HepG2 (cell line): ENCODE data around the gene YWHAB. TPM values are rescaled to one million over a fixed set of nuclear protein-coding genes. Genes with fewer than 3 reads are reported as not detected.

ENCODE experiments used
- DNMT1 ChIP-seq: sonication (generic); formaldehyde crosslinking; IDR thresholded peaks from 2 replicates; pipeline ENCODE4 v1.5.1; 2020; ENCODE audit warnings: mild to moderate bottlenecking, missing genetic modification reagents
- FOXJ3 ChIP-seq: sonication (generic); formaldehyde crosslinking; IDR thresholded peaks from 2 replicates; pipeline ENCODE4 v1.4.0; 2020; ENCODE audit warnings: missing genetic modification reagents, mild to moderate bottlenecking, borderline replicate concordance
- GATA4 ChIP-seq: sonication (generic); IDR thresholded peaks from 2 replicates; pipeline ENCODE4 v1.6.1; 2016; ENCODE audit warnings: antibody characterized with exemption, low read depth, borderline replicate concordance
- HNRNPLL ChIP-seq: fragments of 200-400 bp; formaldehyde crosslinking; IDR thresholded peaks from 2 replicates; pipeline ENCODE4 v1.6.1; 2017; ENCODE audit warnings: mild to moderate bottlenecking, low read depth, low read length; ENCODE audit not compliant: poor library complexity, severe bottlenecking
- MBD4 ChIP-seq: IDR thresholded peaks from 2 replicates; pipeline ENCODE4 v1.6.1; 2012; ENCODE audit warnings: low read length, inconsistent platforms, borderline replicate concordance
- MYNN ChIP-seq: sonication (generic); formaldehyde crosslinking; IDR thresholded peaks from 2 replicates; pipeline ENCODE4 v1.4.0; 2020; ENCODE audit warnings: mild to moderate bottlenecking, low read depth, missing genetic modification reagents
- REPIN1 ChIP-seq: sonication (generic); formaldehyde crosslinking; IDR thresholded peaks from 2 replicates; pipeline ENCODE4 v1.8.0; 2022; ENCODE audit warnings: missing genetic modification reagents, low read depth, mild to moderate bottlenecking, borderline replicate concordance
- RFXAP ChIP-seq: sonication (generic); formaldehyde crosslinking; IDR thresholded peaks from 2 replicates; pipeline ENCODE4 v1.4.0; 2020; ENCODE audit warnings: missing genetic modification reagents, borderline replicate concordance
- SCMH1 ChIP-seq: sonication (generic); formaldehyde crosslinking; IDR thresholded peaks from 2 replicates; pipeline ENCODE4 v1.9.0; 2021; ENCODE audit warnings: missing genetic modification reagents, mild to moderate bottlenecking, borderline replicate concordance
- SSRP1 ChIP-seq: IDR thresholded peaks from 2 replicates; pipeline ENCODE4 v1.6.1; 2016; ENCODE audit warnings: control low read depth
- ZFP36L1 ChIP-seq: sonication (generic); formaldehyde crosslinking; IDR thresholded peaks from 2 replicates; pipeline ENCODE4 v1.8.0; 2022; ENCODE audit warnings: mild to moderate bottlenecking, missing genetic modification reagents, moderate library complexity
- ZNF260 ChIP-seq: sonication (generic); formaldehyde crosslinking; IDR thresholded peaks from 2 replicates; pipeline ENCODE4 v1.4.0; 2020; ENCODE audit warnings: missing genetic modification reagents, low read depth, mild to moderate bottlenecking, borderline replicate concordance
- ZNF367 ChIP-seq: sonication (generic); formaldehyde crosslinking; IDR thresholded peaks from 2 replicates; pipeline ENCODE4 v1.4.0; 2020; ENCODE audit warnings: missing genetic modification reagents, borderline replicate concordance
- ZNF382 ChIP-seq: sonication (generic); formaldehyde crosslinking; IDR thresholded peaks from 2 replicates; pipeline ENCODE4 v1.5.0; 2020; ENCODE audit warnings: missing genetic modification reagents, mild to moderate bottlenecking, borderline replicate concordance
- ZNF431 ChIP-seq: sonication (generic); formaldehyde crosslinking; IDR thresholded peaks from 2 replicates; pipeline ENCODE4 v1.9.0; 2022; ENCODE audit warnings: missing genetic modification reagents, low read depth, mild to moderate bottlenecking, borderline replicate concordance
- ZNF607 ChIP-seq: sonication (generic); formaldehyde crosslinking; IDR thresholded peaks from 2 replicates; pipeline ENCODE4 v1.5.1; 2020; ENCODE audit warnings: missing genetic modification reagents, mild to moderate bottlenecking, borderline replicate concordance
- ZNF703 ChIP-seq: sonication (generic); formaldehyde crosslinking; IDR thresholded peaks from 2 replicates; pipeline ENCODE4 v1.5.1; 2020; ENCODE audit warnings: missing genetic modification reagents, mild to moderate bottlenecking, moderate library complexity, borderline replicate concordance
- ZNF790 ChIP-seq: sonication (generic); formaldehyde crosslinking; IDR thresholded peaks from 2 replicates; pipeline ENCODE4 v1.8.0; 2022; ENCODE audit warnings: missing genetic modification reagents, mild to moderate bottlenecking, borderline replicate concordance
- ZNF839 ChIP-seq: sonication (generic); formaldehyde crosslinking; IDR thresholded peaks from 2 replicates; pipeline ENCODE4 v1.4.0; 2020; ENCODE audit warnings: missing genetic modification reagents, mild to moderate bottlenecking, borderline replicate concordance
- ZSCAN22 ChIP-seq: sonication (generic); formaldehyde crosslinking; IDR thresholded peaks from 2 replicates; pipeline ENCODE4 v1.4.0; 2020; ENCODE audit warnings: mild to moderate bottlenecking, missing genetic modification reagents
- polyA plus RNA-seq, 8 experiments: library from polyadenylated mRNA; depleted of rRNA in 3 of 8; stranded (reverse) in 7 of 8; unstranded in 1 of 8; fragments of >200 nt; fragmentation: Illumina TruSeq in 4 of 8; extraction: Trizol in 4 of 8; gene quantifications; 2 replicates each; pipeline versions ENCODE4 v1.2.1 to v1.2.3, GENCODE V29; 2011 to 2016; ENCODE audit warnings: low read depth in 4 of 8, missing spikeins in 1 of 8, mixed read lengths in 1 of 8; ENCODE audit not compliant: insufficient read depth in 1 of 8
- total RNA-seq, 5 experiments: library from RNA; depleted of rRNA; stranded (reverse); fragments of >200 nt; fragmentation: Illumina TruSeq; extraction: Trizol; gene quantifications; 2 replicates each; pipeline ENCODE4 v1.2.3, GENCODE V29; 2016; ENCODE audit warnings: low read depth in 1 of 5
- TF ChIP-seq, protein P1 (sequence below): sonication (generic); formaldehyde crosslinking; IDR thresholded peaks from 2 replicates; pipeline ENCODE4 v1.5.0; 2020; ENCODE audit warnings: mild to moderate bottlenecking, missing genetic modification reagents, moderate library complexity
- TF ChIP-seq, protein P2 (sequence below): sonication (generic); formaldehyde crosslinking; IDR thresholded peaks from 2 replicates; pipeline ENCODE4 v1.5.0; 2020; ENCODE audit warnings: missing genetic modification reagents
- TF ChIP-seq, protein P3 (sequence below): sonication (generic); formaldehyde crosslinking; IDR thresholded peaks from 2 replicates; pipeline ENCODE4 v1.5.0; 2020; ENCODE audit warnings: missing genetic modification reagents, mild to moderate bottlenecking, borderline replicate concordance

YWHAB gene
- total and polyA plus RNA-seq, 2 of the 13 experiments (the other 11 are each of a cell fraction or from before 2014, with no cell fraction given): 77.2 to 121 TPM

DNA sequence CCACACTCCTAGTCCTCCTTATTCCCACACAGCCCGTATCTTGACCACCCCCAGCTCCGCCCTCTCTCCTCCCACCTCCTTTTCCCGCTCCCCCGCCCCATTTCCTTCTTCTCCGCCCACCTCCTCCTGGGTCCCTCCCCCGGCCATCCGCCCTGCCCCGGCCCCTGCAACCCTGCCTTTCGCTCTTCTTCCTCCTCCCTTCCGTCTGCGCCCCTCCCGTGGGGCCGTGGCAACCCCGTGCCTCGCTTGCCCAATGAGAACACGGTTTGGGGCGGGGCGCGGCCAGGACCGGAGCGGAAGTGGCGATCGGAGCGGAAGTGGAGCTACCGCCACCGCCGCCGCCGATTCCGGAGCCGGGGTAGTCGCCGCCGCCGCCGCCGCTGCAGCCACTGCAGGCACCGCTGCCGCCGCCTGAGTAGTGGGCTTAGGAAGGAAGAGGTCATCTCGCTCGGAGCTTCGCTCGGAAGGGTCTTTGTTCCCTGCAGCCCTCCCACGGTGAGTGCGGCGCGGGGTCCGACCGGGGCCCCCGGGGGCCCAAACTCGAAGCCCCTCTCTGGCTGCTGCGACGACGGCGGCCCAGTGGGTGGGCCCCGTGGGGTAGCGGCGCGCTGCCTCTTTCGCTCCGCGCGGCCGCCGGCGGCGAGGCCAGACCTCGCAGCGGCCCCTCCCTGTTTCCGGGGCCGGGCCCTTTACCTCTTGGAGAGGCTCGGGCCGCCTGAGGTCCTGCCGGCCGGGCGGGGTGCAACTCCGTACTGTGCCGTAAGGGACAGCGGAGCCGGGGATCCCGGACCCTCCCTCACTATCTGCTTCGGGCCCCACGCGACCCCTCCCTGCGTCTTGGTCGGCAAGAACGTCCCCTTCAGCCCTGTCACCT lies at the start of gene YWHAB (continued):
- TF ChIP-seq, protein P1, sequence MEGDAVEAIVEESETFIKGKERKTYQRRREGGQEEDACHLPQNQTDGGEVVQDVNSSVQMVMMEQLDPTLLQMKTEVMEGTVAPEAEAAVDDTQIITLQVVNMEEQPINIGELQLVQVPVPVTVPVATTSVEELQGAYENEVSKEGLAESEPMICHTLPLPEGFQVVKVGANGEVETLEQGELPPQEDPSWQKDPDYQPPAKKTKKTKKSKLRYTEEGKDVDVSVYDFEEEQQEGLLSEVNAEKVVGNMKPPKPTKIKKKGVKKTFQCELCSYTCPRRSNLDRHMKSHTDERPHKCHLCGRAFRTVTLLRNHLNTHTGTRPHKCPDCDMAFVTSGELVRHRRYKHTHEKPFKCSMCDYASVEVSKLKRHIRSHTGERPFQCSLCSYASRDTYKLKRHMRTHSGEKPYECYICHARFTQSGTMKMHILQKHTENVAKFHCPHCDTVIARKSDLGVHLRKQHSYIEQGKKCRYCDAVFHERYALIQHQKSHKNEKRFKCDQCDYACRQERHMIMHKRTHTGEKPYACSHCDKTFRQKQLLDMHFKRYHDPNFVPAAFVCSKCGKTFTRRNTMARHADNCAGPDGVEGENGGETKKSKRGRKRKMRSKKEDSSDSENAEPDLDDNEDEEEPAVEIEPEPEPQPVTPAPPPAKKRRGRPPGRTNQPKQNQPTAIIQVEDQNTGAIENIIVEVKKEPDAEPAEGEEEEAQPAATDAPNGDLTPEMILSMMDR: peak; percentile 24
- TF ChIP-seq ZNF839 (CRISPR knock-in tag) (peak; percentile 72; the same call in 1 of the 2 replicates), ZFP36L1 (CRISPR knock-in tag) (peak; percentile 91), ZNF382 (CRISPR knock-in tag) (no peak), ZNF431 (CRISPR knock-in tag) (no peak), GATA4 (0 out of 2 replicates have a peak, but pooled peaks have one; percentile 17), HNRNPLL (peak; percentile 98), DNMT1 (peak; percentile 59), ZNF703 (CRISPR knock-in tag) (0 out of 2 replicates have a peak, but pooled peaks have one; percentile 83), ZNF790 (CRISPR knock-in tag) (peak; percentile 49; the same call in 1 of the 2 replicates), FOXJ3 (no peak), ZNF260 (CRISPR knock-in tag) (no peak), REPIN1 (CRISPR knock-in tag) (peak; percentile 81), MBD4 (no peak), RFXAP (peak; percentile 85; the same call in 1 of the 2 replicates), SCMH1 (no peak), ZNF607 (CRISPR knock-in tag) (peak; percentile 69), ZNF367 (no peak), ZSCAN22 (CRISPR knock-in tag) (no peak), MYNN (CRISPR knock-in tag) (no peak), SSRP1 (no peak)
- TF ChIP-seq, protein P2, sequence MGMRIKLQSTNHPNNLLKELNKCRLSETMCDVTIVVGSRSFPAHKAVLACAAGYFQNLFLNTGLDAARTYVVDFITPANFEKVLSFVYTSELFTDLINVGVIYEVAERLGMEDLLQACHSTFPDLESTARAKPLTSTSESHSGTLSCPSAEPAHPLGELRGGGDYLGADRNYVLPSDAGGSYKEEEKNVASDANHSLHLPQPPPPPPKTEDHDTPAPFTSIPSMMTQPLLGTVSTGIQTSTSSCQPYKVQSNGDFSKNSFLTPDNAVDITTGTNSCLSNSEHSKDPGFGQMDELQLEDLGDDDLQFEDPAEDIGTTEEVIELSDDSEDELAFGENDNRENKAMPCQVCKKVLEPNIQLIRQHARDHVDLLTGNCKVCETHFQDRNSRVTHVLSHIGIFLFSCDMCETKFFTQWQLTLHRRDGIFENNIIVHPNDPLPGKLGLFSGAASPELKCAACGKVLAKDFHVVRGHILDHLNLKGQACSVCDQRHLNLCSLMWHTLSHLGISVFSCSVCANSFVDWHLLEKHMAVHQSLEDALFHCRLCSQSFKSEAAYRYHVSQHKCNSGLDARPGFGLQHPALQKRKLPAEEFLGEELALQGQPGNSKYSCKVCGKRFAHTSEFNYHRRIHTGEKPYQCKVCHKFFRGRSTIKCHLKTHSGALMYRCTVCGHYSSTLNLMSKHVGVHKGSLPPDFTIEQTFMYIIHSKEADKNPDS (CRISPR knock-in tag): no peak
- TF ChIP-seq, protein P3, sequence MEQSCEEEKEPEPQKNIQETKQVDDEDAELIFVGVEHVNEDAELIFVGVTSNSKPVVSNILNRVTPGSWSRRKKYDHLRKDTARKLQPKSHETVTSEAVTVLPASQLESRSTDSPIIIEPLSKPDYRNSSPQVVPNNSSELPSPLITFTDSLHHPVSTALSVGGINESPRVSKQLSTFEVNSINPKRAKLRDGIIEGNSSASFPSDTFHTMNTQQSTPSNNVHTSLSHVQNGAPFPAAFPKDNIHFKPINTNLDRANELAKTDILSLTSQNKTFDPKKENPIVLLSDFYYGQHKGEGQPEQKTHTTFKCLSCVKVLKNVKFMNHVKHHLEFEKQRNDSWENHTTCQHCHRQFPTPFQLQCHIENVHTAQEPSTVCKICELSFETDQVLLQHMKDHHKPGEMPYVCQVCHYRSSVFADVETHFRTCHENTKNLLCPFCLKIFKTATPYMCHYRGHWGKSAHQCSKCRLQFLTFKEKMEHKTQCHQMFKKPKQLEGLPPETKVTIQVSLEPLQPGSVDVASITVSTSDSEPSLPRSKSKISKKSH (CRISPR knock-in tag): no peak; the same call in 1 of the 2 replicates
